ENCODE results near the gene TDO2. TPM values are rescaled to one million over a fixed set of nuclear protein-coding genes. Genes with fewer than 3 reads are reported as not detected.

The TDO2 gene
- total and polyA plus RNA-seq, 8 donors = 7.4 to 52.4 (median 29.8) TPM

DNA sequence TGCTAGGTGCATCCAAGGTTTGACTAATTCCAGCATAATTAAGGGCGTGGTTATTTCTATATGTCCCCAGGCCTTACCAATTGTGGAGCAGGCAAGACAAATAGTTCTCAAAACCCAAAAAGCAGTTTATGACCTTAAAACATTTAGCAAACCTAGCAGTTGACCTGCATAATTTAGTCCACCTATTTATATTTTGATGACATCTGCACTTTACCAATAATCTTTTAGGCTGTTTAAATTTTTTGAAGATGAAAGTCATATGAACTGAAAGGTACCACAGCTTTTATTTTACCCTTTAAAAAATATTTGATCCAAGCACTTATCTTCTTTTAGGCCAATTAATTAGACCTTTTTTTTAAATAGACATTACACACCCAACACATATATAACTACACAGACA is 27.6 kb upstream of the TDO2 start:
- TF ChIP-seq, protein P1, sequence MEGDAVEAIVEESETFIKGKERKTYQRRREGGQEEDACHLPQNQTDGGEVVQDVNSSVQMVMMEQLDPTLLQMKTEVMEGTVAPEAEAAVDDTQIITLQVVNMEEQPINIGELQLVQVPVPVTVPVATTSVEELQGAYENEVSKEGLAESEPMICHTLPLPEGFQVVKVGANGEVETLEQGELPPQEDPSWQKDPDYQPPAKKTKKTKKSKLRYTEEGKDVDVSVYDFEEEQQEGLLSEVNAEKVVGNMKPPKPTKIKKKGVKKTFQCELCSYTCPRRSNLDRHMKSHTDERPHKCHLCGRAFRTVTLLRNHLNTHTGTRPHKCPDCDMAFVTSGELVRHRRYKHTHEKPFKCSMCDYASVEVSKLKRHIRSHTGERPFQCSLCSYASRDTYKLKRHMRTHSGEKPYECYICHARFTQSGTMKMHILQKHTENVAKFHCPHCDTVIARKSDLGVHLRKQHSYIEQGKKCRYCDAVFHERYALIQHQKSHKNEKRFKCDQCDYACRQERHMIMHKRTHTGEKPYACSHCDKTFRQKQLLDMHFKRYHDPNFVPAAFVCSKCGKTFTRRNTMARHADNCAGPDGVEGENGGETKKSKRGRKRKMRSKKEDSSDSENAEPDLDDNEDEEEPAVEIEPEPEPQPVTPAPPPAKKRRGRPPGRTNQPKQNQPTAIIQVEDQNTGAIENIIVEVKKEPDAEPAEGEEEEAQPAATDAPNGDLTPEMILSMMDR (IDR thresholded peaks at IDR 0.05) = no peak
- intact Hi-C loops (cut with DNase I) = no loop called here

DNA sequence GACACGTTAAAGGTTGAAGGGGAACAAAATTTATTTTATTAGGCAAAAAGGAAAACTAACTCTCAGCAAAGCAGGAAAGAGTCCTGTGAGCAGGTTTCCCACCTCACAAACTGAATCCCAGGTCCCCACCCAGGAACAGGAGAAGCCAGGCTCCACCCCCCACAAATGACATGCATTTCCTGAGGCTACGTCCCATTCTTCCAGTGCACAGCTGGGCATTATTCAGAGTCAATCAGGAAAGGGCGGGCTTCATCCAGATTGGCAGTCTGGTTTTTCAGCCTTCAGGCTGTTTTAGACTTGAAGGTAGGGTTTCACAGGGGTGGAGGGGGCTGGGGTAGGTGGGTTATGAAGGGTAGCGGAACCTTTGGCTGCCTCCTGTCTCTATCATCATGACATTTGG is 25.5 kb upstream of the TDO2 start:
- intact Hi-C loops (cut with DNase I) = no loop called here
- Histone ChIP-seq H3K4me3 (no peak overlapping the region), H3K4me1 (no peaks in the 10 kb centered on the region), H3K36me3 (no peaks in the 10 kb centered on the region), H3K27me3 (no peaks in the 10 kb centered on the region), H3K9me3 (peaks cover 0 to 28% of the 10 kb centered on the region in 2 donors), H3K27ac (no peak overlapping the region)
- TF ChIP-seq, protein P1 (IDR thresholded peaks at IDR 0.05) = no peak
- no peak for ATAC-seq
- DNase-seq = no peak

More for the DNA sequence above, 27.6 kb upstream of the TDO2 start:
- H3K27me3 ChIP-seq = no peaks in the 10 kb centered on the region
- no peaks in the 10 kb centered on the region for H3K36me3 ChIP-seq
- DNase-seq = no peak
- H3K4me1 ChIP-seq = no peaks in the 10 kb centered on the region
- H3K27ac ChIP-seq = no peak overlapping the region
- H3K9me3 ChIP-seq = peaks cover 0 to 28% of the 10 kb centered on the region in 2 donors
- H3K4me3 ChIP-seq = no peak overlapping the region
- no peak for ATAC-seq

DNA sequence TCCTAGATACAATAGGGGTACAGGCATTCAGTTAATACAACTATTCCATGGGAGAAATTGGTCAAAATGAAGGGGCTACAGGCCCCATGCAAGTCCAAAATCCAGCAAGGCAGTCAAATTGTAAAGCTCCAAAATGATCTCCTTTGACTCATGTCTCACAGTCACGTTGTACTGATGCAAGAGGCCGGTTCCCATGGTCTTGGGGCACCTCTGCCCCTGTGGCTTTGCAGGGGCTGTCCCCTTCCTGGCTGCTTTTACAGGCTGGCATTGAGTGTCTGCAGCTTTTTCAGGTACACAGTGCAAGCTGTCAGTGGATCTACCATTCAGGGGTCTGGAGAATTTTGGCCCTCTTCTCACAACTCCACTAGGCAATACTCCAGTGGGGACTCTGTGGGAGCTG is 24.9 kb upstream of the TDO2 start:
- no peaks in the 10 kb centered on the region for H3K4me1 ChIP-seq
- no peaks in the 10 kb centered on the region for H3K27me3 ChIP-seq
- no peak for DNase-seq
- H3K36me3 ChIP-seq = no peaks in the 10 kb centered on the region
- no peak for ATAC-seq
- peaks cover 0 to 28% of the 10 kb centered on the region in 2 donors for H3K9me3 ChIP-seq
- intact Hi-C loops (cut with DNase I) = no loop called here
- no peak overlapping the region for H3K27ac ChIP-seq
- TF ChIP-seq, protein P1 (IDR thresholded peaks at IDR 0.05) = no peak
- no peak overlapping the region for H3K4me3 ChIP-seq

DNA sequence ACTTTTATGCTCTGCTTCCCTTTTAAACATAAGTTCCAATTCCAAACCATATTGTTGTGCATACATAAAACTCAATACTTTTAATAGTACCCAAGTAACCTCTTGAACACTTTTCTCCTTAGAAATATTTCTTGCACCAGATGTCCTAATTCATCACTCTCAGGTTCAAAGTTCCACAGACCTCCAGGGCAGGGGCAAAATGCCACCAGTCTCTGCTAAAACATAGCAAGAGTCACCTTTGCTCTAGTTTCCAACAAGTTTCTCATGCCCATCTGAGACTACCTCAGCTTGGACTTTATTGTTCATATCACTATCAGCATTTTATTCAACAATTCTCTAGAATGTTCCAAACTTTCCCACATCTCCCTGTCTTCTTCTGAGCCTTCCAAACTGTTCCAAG is 23.7 kb upstream of the TDO2 start:
- intact Hi-C loops (cut with DNase I) = no loop called here
- H3K4me1 ChIP-seq = no peaks in the 10 kb centered on the region
- H3K4me3 ChIP-seq = no peak overlapping the region
- DNase-seq = no peak
- H3K27me3 ChIP-seq = no peaks in the 10 kb centered on the region
- H3K36me3 ChIP-seq = no peaks in the 10 kb centered on the region
- H3K27ac ChIP-seq = no peak overlapping the region
- no peak for ATAC-seq
- H3K9me3 ChIP-seq = peaks cover 0 to 21% of the 10 kb centered on the region in 2 donors
- TF ChIP-seq, protein P1 (IDR thresholded peaks at IDR 0.05) = no peak

DNA sequence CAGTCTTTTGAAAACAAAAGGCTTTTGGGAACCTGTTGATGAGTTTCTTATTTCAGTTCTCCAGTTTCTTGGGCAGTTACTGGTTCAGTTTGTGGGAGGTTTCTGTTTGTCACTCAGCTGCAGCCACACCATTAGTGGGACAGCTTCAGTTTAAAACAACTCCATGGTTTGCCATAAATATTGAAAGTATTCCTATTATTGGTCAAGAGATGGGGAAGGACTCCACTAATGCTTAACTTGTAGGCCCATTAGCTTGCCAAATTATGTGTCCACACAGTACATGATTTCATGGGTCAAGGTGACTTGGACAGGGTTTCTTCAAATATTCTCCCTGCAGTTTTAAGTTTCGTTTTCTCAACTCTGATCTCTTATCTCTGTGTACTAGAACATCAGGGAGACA is 21.9 kb upstream of the TDO2 start:
- ATAC-seq = no peak
- TF ChIP-seq, protein P1 (IDR thresholded peaks at IDR 0.05) = no peak
- H3K27me3 ChIP-seq = no peaks in the 10 kb centered on the region
- H3K36me3 ChIP-seq = no peaks in the 10 kb centered on the region
- no peaks in the 10 kb centered on the region for H3K4me1 ChIP-seq
- H3K9me3 ChIP-seq = peaks cover 0 to 6% of the 10 kb centered on the region in 2 donors
- no peak for DNase-seq
- no peak overlapping the region for H3K4me3 ChIP-seq
- intact Hi-C loops (cut with DNase I) = no loop called here
- no peak overlapping the region for H3K27ac ChIP-seq

Measured in left lung (tissue), 10 donors.